Mucosa of descending colon (tissue), 3 donors: ENCODE data around the gene PLA2G4B. TPM values are rescaled to one million over a fixed set of nuclear protein-coding genes. Genes with fewer than 3 reads are reported as not detected.

ENCODE experiments used
- ATAC-seq: fragments of 200-7000 bp; cut with Tn5 transposase; one replicate; pipeline ENCODE4 v1.9.1; 2020; ENCODE audit warnings: mild to moderate bottlenecking, moderate library complexity
- DNase-seq, 3 donors: peaks; one replicate each; pipeline ENCODE4 v3.0.0-alpha.2; 2020
- H3K36me3 ChIP-seq: fragments of 200-600 bp; one replicate; pipeline ENCODE4 v1.8.0; 2021; ENCODE audit warnings: low read depth, mild to moderate bottlenecking
- H3K4me1 ChIP-seq: fragments of 200-600 bp; one replicate; pipeline ENCODE4 v1.8.0; 2021; ENCODE audit warnings: low read depth, mild to moderate bottlenecking
- H3K4me3 ChIP-seq: fragments of 200-600 bp; one replicate; pipeline ENCODE4 v1.8.0; 2021; ENCODE audit warnings: mild to moderate bottlenecking
- H3K9me3 ChIP-seq: fragments of 200-600 bp; one replicate; pipeline ENCODE4 v1.8.0; 2021; ENCODE audit warnings: mild to moderate bottlenecking
- intact Hi-C, 2 donors: fragments of 100-400 bp; cut with DNase I in 1 of 2; cut with micrococcal nuclease in 1 of 2; formaldehyde crosslinking; loops; one replicate each; pipeline versions ENCODE4 v1.11.0 to v1.11.1; 2022; cut with DNase I, micrococcal nuclease
- total RNA-seq, 3 donors: library from RNA; stranded (reverse); fragmentation: NEBNext Ultra II Directional in 2 of 3; extraction: Animal tissue kit (Norgen Biotek cat#: 25700) in 2 of 3; gene quantifications; one replicate each; pipeline versions ENCODE4 v1.2.1 to v1.2.4, GENCODE V29; 2021 to 2023
- TF ChIP-seq, protein P1 (sequence below): fragments of 200-600 bp; IDR thresholded peaks from one replicate; pipeline ENCODE4 v1.8.0; 2022; ENCODE audit warnings: antibody characterized with exemption, mild to moderate bottlenecking
- donor health status: DM: no; HTN: no; CAD: no; lungs with moderate emphysema.
- donor health status: DM: no; HTN: no; CAD: no.
- donor health status: DM: no; HTN: yes; CAD: no.

PLA2G4B gene
- total RNA-seq, 3 donors from 2014 or later, result 5.2 to 9.7 (median 6.4) TPM

DNA sequence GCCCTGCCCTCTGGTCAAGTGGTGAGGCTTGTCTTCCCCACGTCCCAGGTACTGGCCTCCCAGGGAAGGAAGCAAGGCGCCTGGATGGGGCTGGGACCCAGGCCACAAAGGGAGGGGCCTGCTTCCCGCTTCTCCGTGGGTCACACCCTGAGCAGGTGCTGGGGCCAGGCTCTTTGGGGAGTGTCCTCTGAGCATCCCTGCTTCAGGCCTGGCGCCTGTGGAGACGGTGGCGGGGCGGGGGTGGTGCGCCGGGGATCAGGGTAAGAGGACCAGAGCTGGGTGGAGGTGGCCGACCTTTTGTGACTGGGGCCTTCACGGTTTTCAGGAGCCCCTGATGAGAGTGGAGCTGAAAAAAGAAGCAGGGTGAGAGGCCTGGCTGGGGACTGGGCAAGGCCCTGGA lies 3.6 kb downstream of the PLA2G4B start:
- H3K4me3 ChIP-seq, result no peak overlapping the region
- ATAC-seq (peak; percentile 20), DNase-seq (no peak)
- no peaks in the 10 kb centered on the region for H3K36me3 ChIP-seq
- intact Hi-C loops, result no loop called here
- no peaks in the 10 kb centered on the region for H3K9me3 ChIP-seq
- TF ChIP-seq, protein P1, sequence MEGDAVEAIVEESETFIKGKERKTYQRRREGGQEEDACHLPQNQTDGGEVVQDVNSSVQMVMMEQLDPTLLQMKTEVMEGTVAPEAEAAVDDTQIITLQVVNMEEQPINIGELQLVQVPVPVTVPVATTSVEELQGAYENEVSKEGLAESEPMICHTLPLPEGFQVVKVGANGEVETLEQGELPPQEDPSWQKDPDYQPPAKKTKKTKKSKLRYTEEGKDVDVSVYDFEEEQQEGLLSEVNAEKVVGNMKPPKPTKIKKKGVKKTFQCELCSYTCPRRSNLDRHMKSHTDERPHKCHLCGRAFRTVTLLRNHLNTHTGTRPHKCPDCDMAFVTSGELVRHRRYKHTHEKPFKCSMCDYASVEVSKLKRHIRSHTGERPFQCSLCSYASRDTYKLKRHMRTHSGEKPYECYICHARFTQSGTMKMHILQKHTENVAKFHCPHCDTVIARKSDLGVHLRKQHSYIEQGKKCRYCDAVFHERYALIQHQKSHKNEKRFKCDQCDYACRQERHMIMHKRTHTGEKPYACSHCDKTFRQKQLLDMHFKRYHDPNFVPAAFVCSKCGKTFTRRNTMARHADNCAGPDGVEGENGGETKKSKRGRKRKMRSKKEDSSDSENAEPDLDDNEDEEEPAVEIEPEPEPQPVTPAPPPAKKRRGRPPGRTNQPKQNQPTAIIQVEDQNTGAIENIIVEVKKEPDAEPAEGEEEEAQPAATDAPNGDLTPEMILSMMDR, result no peak
- peaks cover 9% of the 10 kb centered on the region for H3K4me1 ChIP-seq

DNA sequence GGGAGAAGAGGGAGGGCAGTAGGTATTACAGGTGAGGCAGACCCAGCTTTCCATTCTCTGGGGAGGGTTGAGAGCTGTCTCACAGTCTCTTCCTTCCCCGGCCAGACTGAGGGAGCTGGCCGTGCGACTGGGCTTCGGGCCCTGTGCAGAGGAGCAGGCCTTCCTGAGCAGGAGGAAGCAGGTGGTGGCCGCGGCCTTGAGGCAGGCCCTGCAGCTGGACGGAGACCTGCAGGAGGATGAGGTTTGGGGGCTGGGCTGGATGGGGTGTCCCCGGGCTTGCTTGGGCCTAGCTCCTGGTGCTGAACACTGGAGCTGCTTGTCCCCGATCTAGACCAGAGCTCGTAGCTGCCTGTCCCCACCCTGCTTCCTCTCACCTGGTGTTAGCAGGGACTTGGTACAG lies 4.9 kb downstream of the PLA2G4B start:
- Histone ChIP-seq H3K9me3 (no peaks in the 10 kb centered on the region), H3K4me1 (peaks cover 4% of the 10 kb centered on the region), H3K4me3 (no peak overlapping the region), H3K36me3 (no peaks in the 10 kb centered on the region)
- DNase-seq (no peak), ATAC-seq (no peak)
- intact Hi-C loops, result no loop called here
- TF ChIP-seq, protein P1, result no peak

DNA sequence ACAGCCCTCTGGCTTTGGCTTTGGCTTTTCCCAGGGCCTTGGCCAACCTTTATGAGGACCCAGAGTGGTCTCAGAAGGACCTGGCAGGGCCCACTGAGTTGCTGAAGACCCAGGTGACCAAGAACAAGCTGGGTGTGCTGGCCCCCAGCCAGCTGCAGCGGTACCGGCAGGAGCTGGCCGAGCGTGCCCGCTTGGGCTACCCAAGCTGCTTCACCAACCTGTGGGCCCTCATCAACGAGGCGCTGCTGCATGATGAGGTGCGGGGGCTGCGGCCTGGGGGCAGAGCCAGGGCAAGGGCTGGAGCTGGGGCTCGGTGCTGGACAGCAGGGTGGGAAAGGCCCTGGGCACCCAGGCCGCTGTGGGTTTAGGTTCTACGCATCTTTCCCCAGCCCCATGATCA lies 6.2 kb downstream of the PLA2G4B start:
- Histone ChIP-seq H3K9me3 (no peaks in the 10 kb centered on the region), H3K4me1 (no peaks in the 10 kb centered on the region), H3K36me3 (no peaks in the 10 kb centered on the region), H3K4me3 (no peak overlapping the region)
- ATAC-seq (no peak), DNase-seq (no peak)
- TF ChIP-seq, protein P1, result no peak
- intact Hi-C loops, result no loop called here

DNA sequence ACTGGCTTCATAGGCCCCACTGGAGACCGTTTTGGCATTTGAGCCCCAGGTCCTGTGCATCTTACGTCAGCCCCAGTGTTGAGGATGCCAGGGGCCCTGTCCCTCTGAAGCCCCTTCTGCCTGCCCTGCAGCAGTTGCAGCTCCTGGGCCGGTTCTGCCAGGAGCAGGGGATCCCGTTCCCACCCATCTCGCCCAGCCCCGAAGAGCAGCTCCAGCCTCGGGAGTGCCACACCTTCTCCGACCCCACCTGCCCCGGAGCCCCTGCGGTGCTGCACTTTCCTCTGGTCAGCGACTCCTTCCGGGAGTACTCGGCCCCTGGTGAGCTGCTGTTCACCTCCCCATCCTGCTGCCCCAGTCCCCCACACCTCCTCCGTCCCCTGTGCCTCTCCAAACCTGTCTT lies 8.6 kb downstream of the PLA2G4B start:
- TF ChIP-seq, protein P1, result no peak
- Histone ChIP-seq H3K4me1 (no peaks in the 10 kb centered on the region), H3K36me3 (no peaks in the 10 kb centered on the region), H3K4me3 (no peak overlapping the region), H3K9me3 (no peaks in the 10 kb centered on the region)
- ATAC-seq, result no peak
- no peak for DNase-seq
- intact Hi-C loops, result no loop called here

DNA sequence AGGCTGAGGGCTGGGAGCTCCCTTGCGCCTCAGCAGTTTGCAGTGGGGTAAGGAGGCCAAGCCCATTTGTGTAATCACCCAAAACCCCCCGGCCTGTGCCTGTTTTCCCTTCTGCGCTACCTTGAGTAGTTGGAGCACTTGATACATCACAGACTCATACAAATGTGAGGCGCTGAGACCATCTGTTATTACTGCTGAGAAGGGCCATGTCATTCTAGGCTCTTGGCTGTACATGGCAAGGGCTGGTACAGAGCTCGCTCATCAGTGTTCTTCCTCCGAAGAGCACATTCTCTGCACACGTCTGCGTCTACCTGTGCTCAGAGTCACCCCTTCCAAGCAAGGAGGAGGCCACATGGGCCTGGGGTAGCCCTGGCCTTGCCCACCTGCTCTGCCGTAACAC lies 9.3 kb downstream of the PLA2G4B start:
- Histone ChIP-seq H3K4me3 (no peak overlapping the region), H3K36me3 (no peaks in the 10 kb centered on the region), H3K4me1 (no peaks in the 10 kb centered on the region), H3K9me3 (no peaks in the 10 kb centered on the region)
- intact Hi-C loops, result no loop called here
- ATAC-seq (no peak), DNase-seq (no peak)
- TF ChIP-seq, protein P1, result no peak

DNA sequence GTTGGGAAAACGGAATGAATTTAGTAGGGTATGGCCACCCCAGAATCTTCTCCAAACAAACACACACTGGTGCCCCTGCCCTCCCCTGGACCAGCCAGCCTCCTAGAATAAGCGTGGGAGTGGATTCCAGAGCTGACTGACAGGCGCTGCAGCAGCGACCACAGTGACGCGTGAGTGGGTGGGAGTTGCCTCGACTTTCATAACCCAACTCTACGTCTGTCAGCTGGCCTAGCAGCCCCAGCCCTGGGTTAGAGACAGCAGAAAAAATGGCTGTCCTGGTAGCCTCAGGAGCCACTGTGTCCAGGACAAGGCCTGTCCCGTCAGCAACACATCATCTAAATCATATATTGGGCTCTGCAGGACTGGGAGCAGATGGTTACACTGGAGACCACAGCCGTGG lies 10.0 kb downstream of the PLA2G4B start:
- no peaks in the 10 kb centered on the region for H3K4me1 ChIP-seq
- no peak for DNase-seq
- no peaks in the 10 kb centered on the region for H3K36me3 ChIP-seq
- H3K4me3 ChIP-seq, result no peak overlapping the region
- no peak for ATAC-seq
- intact Hi-C loops, result no loop called here
- TF ChIP-seq, protein P1, result no peak
- H3K9me3 ChIP-seq, result no peaks in the 10 kb centered on the region
